NCI-H187 (cell line): ENCODE data around the gene CHRDL2.

Experiments used
- DNase-seq, 2 experiments: peaks; one replicate each; lab custom pipeline; 2025; lab: John Stamatoyannopoulos, UW

Gene CHRDL2

DNA sequence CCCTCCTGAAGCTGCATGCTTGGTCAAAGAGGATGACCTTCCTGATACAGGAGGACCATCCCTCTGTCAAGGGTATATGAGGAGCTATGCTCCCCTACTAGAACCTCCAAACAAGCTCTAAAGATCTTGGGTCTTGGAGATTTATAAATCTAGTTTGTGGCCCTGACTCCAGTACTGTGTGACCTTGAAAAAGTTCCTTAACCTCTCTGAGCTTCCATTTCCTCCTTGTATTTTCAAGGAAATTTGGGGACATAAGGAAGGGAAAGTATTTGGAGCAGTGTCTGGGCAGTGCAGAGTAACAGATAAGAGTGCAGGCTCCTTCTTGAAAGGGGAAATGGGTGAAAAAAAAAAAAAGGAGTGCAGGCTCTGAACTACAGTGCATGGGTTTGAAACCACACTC is 45.9 kb downstream of the CHRDL2 start:
- DNase-seq, result no peak

DNA sequence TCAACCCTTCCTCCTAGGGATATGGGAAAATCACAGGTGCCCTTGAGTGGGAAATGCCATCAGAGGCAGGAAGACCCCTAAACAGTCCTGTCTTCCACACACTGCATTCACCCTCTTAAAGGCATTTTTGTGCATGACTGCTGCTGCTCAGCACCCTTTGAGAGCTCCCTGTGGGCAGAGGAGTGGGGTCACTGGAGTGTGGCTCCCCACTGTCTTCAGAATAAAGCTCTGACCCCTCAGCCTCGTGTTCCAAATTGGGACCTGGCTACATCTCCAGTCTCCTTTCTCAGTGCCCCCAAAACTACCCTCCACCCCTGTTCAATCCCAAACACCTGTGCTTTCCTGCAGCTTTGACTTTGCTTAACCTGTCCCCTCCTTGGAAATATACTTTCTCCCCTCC is 46.6 kb downstream of the CHRDL2 start:
- DNase-seq, result no peak

- no peak for DNase-seq
These were observed 47.2 kb downstream of the CHRDL2 start for GRCh38 chr11:74683941-74684481.

DNA sequence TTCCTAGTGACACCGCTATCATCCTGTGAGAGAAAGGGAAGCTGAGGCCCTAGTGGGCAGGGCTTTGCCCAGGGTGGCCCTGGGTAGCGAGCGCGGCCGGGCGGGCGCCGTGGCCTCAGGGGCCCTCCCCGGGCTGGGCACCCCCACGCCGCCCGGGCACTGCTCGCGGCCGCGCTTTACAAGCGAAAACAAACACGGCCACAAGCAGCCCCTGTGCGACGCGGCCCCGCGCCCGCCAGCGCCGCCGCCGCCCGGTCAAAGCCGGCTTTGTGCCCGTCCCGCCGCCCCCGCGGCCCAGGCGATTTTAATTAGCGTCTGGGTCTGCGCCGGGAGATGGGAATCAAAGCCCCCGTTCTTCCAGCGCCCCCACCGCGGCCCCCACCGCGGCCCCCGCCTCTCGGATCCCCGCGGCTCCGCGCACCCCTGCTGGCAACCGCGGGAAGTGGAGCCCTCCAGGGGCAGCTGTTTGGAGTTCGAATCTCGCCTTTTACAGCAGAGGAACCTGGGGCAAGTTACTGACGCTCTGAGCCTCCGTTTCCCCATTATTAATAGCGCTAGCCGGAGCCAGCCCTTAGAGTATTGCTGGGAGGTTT is 47.9 kb downstream of the CHRDL2 start:
- no peak for DNase-seq

- DNase-seq, result no peak
These were observed 48.4 kb downstream of the CHRDL2 start for GRCh38 chr11:74682731-74683278.

DNA sequence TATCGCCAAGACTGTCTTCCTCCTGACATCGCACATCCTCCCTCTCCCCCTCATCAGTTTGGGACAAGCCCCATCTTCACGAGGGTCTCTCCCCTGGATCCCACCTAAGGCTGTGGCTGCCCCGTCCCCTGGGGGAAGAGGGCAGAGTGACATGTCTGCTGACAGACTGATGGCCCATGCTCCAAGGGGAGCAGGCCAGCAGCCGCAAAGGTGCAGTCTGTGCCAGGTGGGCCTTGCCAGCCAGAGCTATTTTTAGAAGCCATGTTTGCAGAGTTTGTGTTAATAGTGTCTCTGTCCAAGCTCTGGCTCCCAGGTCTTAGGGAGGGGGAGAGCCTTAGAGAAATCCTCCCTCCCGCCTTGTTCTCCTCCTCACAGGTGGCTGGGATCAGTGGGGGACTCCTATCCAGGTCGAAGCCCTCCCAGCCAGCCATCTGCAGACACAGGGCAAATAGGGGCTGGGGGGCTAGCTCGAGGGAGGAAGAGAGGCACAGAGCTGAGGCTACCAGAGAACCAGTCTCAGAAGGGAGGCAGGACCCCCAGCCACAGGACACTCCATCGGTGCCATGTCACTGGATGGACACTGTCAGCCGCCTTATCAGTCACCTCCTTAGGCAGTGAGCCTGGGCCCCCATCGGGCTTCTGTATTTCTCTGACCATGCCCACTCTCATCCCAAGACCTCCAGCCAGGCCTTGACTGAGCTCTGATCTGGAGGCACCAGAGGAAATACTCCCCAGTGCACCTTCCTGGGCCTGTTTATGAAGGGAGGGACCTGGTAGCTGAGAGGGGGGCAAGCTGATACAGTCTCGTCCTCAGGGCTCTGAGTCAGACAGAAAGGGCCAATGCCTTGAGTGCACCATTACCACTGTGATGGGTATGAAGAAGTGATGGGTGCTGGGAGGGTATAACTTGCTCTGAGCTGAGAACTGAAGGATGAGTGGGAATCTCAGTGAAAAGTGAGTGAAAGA is 49.3 kb downstream of the CHRDL2 start:
- DNase-seq, result no peak

DNA sequence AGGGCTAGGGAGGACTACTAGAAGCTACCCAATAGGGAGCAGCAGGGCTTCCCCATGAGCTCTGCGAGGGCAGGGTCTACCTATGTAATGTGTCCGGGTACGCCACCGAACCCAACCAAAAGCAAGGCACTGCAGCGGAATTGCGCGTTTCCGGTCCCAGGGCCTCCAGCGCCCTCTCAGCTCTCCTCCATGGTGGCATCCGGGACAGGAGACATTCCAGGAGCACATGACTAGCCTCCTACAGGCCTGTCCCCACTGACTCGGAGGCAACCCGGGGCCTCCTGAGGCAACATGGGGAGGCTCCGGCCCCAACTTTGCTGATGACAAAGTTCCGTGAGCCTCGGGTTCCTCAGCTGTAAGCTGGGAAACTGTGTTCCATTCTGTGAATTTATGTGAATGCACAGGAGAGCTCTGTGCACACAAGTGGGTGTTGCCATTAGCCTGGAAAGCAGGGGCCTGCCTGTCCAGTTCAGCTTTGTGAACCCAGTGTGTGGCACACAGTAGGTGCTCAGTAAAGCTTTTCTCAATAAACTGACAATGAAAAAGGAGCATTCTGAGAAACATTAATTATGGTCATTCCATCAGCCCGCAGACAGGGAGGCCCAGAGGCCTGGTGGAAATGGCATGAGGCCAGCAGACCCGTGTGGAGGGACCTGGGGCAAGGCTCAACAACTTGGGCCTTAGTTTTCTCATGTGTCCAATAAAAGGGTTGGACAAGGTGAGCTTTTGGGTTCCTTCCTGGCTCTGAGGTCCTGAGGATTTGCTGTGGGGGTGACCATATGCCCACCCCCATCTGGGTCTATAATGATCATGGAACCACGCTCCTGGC is 50.3 kb downstream of the CHRDL2 start:
- no peak for DNase-seq

GRCh38 chr11:74680035-74680671 is 51.1 kb downstream of the CHRDL2 start:
- DNase-seq, result no peak

DNA sequence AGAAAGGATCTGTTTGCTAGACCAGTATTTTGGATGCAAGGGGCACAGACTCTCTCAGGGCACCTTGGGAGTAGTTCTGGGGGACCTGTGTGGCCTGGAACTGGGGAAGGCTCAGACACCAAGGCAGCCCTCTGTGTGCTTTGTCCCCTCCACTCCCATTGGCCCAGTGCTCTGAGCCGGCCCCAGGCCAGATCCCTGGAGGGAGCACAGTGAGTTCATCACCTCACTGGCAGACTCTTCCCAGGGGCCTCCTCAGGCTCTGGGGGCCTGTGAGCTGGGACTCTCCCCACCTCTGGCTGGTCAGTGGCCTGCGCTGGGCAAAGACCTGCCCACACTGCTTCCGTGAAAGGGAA is 51.7 kb downstream of the CHRDL2 start:
- DNase-seq, result no peak

DNA sequence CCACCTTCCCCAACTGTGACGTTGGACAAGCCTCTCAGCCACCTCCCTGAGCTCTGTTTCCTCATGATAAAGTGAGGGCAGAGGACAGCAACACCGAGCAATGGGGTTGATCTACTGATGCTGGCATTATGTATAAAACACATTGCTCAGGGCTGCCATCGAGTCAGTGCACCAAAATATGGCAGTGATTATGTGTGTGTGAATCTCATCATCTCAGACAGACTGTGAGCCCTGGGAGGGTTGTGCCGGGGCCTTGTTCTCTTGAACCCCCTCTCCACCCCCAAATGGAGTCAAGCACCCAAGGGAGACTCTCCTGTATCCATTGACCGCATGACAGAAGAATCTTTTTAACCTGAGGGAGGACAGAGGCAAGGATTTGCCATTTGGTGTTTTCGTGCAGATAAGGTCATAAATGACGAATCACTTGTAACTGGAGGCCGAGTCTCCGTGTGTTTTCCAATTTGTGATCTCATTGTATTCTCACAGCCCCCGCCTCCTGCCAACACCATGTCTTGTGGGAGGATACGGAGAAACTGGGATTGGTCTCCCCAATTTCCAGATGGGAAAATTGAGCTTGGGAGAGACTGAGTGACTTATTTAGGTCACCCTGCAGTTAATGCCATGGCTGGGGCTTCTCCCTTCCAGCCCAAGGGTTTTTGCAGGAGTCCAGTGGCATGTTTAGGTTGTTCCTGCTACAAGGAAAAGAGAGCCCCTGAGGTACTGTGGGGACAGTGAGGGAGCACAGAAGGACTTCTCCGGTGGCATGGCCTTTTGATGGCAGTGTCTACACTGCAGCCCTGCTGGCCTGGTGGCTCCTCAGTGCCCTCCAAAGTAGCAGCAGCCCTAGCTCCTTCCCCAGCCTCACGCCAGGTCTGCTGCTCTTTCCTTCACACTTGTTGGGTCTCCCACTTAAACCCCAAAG is 52.4 kb downstream of the CHRDL2 start:
- DNase-seq, result no peak

- no peak for DNase-seq
These were observed 53.2 kb downstream of the CHRDL2 start for GRCh38 chr11:74678041-74678440.

DNA sequence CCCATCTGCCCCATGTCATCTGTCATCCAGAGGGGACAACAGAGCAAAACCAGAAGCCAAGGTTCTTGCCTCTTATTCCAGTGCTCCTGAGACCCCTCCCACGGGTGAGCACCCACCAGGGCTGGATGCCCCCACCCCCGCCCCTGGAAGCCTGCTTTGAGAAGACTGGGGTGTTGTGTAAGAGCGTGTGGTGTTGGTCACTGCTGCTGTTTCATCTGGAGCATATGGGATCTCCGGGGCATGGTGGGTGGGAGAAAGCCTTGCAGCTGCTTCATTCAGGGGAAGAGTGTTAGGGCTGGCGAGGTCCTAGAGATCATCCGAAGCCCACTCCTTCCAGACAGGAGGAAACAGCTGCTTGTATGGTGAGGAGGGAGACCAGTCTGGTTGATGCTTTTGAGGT is 54.1 kb downstream of the CHRDL2 start:
- no peak for DNase-seq

GRCh38 chr11:74676596-74676995 is 54.6 kb downstream of the CHRDL2 start:
- DNase-seq, result no peak

- DNase-seq, result no peak
These were observed 55.5 kb downstream of the CHRDL2 start for GRCh38 chr11:74675761-74676160.

GRCh38 chr11:74673693-74674360 is 57.4 kb downstream of the CHRDL2 start:
- no peak for DNase-seq

GRCh38 chr11:74672956-74673692 is 58.1 kb downstream of the CHRDL2 start:
- DNase-seq, result no peak

DNA sequence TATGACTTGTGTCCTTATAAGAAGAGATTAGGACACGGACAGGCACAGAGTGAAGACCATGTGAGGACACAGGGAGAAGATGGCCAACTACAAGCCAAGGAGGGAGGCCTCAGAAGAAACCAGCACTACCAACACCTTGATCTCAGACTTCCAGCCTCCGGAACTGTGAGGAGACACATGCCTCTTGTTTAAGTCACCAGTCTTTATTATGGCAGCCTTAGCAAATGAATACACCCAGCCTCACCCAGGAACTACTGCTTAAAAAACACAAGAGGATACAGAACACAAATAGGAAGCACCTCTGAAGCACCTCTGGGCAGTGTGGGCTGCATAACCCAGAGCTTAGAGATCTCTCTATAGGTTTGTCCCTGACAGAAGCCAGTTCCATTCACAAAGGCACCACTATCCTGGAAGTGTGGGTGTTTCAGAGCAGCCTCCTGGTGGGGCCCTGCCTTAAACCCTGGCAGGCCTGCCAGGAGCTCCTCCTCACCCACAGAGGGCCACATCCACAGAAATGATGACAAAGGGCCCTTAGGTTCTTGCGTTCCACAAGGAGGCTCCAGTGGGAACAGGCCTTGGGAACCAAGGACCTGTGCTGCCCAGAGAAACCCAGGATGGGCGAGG is 58.8 kb downstream of the CHRDL2 start:
- no peak for DNase-seq

GRCh38 chr11:74671520-74672196 is 59.6 kb downstream of the CHRDL2 start:
- DNase-seq, result no peak
